HepG2 (cell line): Measurements from ENCODE around the gene ARHGEF7.

Source experiments
- BHLHE40 ChIP-seq: IDR thresholded peaks from 2 replicates; pipeline ENCODE4 v1.6.1; 2011; ENCODE audit warnings: low read length, improper control_type of control experiment
- FUBP1 ChIP-seq: sonication (generic); formaldehyde crosslinking; IDR thresholded peaks from 2 replicates; pipeline ENCODE4 v1.5.1; 2020; ENCODE audit warnings: missing genetic modification reagents, mild to moderate bottlenecking, borderline replicate concordance
- POLR2A ChIP-seq, 2 experiments: IDR thresholded peaks; 2 replicates each; pipeline ENCODE4 v1.6.1; 2011; ENCODE audit warnings: low read depth in 2 of 2, low read length in 2 of 2, mild to moderate bottlenecking in 1 of 2, moderate library complexity in 1 of 2; ENCODE audit not compliant: insufficient read depth in 1 of 2

GRCh38 chr13:111092685-111093084 lies 22.4 kb upstream of the ARHGEF7 start:
- TF ChIP-seq FUBP1 (no peak), BHLHE40 (no peak), POLR2A (IDR thresholded peaks at IDR 0.05; ENCODE audit: insufficient read depth in 1 of 2, low read depth in 2 of 2, low read length in 2 of 2) (no peak)
